Measurements from ENCODE around the gene HAUS1.
A peak's percentile ranks its signal among the peaks of the same experiment; 100 is the strongest.

HAUS1 gene, protein sequence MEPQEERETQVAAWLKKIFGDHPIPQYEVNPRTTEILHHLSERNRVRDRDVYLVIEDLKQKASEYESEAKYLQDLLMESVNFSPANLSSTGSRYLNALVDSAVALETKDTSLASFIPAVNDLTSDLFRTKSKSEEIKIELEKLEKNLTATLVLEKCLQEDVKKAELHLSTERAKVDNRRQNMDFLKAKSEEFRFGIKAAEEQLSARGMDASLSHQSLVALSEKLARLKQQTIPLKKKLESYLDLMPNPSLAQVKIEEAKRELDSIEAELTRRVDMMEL

DNA sequence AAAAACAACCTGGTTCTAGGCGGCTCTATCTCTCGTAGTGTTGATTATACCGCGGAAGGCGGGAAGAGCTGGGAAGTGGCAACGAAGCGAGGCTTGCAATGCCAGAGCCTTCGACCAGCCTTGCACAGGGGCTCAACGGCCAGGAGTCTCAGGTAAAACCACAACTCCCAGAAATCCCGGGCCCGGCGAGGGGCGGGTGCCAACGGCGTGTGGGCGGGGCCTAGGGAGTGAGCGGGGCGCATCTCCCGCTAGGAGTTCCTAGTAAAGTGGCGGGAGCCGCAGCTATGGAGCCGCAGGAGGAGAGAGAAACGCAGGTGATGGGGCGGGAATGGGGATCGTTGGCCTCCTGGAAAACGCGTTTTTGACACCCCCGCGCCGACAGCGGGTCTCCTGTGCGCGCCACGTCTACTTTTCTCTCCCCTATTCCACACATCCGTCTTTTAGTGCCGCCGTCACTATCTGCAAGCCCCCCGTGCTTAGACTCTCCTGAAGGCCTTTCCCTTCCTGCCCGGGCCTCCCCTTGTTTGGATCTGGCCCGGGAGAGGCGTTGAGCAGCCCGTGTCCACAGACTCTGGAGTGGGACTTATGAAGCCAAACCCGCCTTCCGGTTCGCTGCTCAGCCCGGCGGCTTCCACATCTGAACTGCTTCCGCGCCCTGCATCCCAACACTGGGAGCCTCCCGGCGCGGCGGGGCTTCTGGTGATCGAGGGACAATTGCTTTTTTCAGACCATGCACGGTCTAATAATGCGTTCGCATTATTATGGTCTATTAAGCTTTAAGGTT is at the start of gene HAUS1:
TSS of gene HAUS1 (plus strand) at position 258 of the 784 bp plus-strand sequence. CDS start at position 285, 27 bp downstream.
- peak; percentile 72 to 88 (median 72) for DNase-seq (ENCODE audit: low read depth in 3 of 3)

DNA sequence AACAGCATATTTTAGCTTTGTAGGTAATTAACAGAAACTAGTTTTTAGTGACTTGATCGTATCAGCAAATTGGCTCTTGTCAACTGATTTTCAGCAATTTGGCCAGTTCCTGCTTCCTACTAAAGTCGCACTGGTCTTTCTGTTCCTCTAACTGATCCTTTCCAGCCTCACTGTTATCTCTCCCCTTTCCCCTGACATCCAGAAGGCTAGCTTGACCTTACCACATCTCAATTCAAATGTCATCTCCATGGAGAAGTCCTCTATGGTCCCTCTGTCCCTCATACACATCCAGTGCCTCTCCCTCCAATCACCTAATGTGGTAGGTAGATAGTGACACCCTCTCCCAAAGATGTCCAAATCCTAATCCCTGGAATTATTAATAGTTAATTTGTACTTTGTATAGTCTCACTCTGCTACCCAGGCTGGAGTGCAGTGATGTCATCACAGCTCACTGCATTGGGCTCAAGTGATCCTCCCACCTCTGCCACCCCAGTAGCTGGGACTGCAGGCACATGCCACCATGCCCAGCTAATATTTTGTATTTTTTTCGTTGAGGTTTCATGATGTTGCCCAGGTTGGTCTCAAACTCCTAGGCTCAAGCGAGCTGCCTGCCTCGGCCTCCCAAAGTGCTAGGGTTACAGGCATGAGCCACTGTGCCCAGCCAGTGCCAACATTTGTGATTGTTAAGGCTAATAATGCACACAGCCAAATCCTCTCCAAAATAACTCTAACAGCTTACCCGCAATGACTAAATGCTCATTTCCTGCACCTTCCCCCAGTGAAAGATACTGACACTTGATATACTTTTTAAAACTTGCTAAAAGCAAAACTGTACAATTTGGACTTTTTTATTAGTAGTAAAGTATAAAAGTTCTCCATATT is 49.0 kb upstream of the HAUS1 start:
- no peak for DNase-seq (ENCODE audit: low read depth in 3 of 3)

DNA sequence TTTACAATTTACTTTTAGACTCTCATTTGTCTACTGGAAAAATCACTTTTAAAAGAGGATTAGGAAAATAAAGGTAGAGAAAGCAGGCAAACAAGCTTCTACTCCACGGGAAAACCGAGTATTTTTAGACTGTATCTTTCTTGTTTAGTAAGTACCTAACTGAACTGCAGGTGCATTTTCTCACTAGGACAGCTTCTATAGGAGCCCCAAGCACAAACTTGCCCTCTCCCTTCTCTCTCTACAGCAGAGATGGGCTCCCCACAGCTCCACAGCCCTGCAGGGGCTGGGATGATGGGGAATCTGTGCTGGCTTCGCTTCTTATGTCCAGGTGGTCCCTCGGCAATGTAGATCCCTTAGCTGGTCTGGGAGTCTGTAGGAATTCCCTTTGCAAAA is 48.4 kb upstream of the HAUS1 start:
- DNase-seq (ENCODE audit: low read depth in 3 of 3) = no peak

DNA sequence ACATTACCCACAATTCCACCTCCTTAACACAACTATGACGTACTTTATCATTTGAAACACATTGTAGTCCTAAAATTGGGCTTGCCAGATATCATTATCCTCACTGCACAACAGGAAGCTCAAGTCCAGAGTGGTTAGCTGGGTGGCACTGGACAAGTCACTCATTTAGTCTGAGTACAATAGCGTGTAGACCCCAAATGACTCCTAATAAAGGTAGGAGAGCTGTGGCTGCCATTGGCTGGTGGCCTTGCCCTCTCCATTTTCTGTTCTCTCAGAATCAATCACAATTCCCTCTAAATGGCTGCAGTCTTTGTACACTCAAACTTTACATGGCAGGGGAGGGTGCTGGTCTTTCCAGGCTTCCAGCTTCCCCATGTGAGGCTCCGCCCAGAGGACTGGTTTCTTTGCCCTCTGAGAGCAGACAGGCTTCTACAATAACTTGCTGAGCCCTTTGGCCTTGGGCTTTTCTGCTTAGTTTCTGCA is 43.8 kb upstream of the HAUS1 start:
- no peak for DNase-seq (ENCODE audit: low read depth in 3 of 3)

DNA sequence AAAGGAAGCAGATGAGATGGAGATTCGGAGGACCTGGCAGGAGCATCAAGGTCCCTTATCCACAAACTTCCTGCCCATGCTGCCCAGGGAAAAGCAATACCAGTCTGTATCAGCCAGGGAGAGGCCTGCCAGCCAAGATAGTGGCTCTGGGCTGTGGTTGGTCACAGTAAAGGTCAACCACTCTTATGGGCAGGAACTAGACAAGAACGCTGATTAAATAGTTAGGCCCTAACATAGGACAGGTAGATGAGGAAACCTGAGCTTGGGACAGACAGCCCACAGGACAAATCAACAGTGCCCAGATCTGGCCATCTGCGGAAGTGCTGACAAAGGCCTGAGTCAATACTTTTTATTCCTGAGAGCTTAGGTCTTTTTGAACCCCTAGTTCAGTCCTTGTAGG is 42.8 kb upstream of the HAUS1 start:
- no peak for DNase-seq (ENCODE audit: low read depth in 3 of 3)

DNA sequence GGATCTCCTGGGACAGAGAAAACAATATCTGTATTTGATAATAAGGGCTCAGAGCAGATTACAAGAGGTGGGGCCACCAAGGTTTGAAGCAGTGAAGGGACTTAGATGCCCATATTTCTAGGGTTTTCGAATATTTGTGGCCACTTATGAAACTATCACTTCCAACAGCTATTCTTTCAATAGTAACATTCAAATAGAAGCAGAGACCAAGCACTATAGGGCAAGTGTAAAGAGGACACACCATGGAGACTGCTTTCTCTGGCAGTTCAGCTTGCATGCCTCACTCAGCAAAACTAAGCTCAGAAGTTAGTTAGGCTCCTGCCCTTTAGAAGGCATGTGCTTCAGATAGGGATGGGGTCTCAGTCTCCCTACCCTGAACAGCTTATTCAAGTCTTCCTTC is 42.4 kb upstream of the HAUS1 start:
- no peak for DNase-seq (ENCODE audit: low read depth in 3 of 3)

DNA sequence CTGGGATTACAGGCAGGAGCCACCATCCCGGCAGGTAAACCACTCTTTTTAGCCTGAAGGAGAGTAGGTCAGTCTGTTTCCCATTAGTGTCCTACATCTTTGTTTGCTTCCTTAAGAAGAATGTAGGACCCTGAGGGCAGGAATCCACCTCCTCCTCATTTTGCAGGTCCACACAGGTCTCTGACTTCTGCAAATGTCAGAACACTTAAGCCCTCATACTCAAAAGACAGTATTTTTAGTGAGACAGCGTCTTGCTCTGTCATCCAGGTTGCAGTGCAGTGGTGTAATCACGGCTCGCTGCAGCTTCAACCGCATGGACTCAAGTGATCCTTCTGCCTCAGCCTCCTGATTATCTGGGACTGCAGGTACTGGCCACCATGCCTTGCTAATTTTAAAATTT is 41.4 kb upstream of the HAUS1 start:
- DNase-seq (ENCODE audit: low read depth in 3 of 3) = no peak

DNA sequence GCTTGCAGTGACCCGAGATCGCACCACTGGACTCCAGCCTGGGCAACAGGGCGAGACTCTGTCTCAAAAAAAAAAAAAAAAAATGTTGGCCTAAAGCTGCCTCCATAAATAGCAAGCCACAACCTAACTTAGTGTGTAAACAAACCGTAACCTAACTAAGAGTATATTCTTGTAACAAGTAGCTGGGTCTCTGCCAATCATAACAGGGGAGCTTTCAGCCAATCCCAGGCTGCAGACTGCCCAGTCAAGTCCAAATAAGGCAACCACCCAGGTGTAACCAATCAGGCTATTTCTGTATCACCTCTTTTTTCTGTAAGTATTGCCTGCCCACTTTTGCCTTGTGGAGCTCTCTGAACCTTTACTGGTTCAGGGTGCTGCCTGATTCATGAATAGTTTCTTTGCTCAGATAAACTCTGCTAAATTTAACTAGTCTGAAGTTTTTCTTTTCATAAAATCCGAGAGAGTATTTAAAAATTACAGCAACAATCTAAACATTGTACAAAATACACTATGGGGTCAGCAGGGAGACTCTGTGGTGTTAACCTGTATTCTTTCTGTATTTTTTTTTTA is 36.7 kb upstream of the HAUS1 start:
- no peak for DNase-seq (ENCODE audit: low read depth in 3 of 3)

DNA sequence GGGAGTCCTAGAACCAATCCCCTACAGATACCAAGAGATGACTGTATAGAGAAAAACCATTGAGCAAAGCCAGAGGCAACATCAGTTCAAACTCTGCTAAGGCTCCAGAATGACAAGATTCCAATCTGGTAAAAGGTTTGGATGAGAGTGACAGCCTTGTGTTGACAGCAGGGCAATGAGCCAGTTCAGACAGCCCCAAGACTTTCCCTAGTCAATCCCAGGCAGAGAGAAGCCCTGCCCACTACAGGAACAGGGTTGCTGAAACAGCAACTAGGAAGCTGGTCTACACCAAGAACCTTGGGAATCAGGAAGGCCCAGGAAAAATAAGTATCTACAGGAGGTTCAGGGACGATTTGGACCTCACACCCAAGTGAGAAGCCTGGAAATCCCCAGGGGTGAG is 35.4 kb upstream of the HAUS1 start:
- DNase-seq (ENCODE audit: low read depth in 3 of 3) = no peak

DNA sequence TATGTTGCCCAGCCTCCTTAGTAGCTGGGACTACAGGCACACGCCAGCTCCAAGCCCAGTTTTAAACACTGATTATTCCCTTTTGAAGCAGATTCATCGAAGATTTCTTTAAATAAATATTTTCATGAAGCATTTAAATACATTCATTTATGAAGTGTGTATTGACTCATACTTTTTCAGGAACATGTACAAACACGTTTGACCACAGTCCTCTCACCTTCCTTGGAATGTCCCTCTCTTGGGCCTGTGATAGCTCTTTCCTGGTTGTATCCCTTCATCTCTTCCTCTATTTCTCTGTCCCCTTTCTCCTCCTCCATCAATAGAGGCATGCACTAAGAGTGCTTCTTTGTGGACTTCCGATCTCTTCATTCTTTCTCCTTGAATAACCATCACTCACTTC is 34.7 kb upstream of the HAUS1 start:
- DNase-seq (ENCODE audit: low read depth in 3 of 3) = no peak

DNA sequence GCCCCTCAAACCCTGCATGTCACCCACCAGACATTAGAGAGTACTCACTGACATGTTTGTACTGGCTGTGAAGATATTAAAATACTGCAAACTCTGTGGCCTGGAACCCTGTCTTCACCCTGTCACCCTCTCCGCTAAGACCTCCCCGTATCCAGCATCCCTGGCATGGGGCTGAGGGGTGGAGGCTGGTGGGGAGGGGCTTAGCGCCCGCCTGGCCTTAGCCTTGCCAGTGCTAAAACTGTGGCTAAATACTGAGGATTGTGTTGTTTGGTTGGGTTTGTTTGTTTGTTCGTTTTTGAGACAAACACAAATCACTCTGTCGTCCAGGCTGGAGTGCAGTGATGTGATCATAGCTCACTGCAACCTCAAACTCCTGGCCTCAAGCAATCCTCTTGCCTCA is 34.0 kb upstream of the HAUS1 start:
- DNase-seq (ENCODE audit: low read depth in 3 of 3) = no peak

DNA sequence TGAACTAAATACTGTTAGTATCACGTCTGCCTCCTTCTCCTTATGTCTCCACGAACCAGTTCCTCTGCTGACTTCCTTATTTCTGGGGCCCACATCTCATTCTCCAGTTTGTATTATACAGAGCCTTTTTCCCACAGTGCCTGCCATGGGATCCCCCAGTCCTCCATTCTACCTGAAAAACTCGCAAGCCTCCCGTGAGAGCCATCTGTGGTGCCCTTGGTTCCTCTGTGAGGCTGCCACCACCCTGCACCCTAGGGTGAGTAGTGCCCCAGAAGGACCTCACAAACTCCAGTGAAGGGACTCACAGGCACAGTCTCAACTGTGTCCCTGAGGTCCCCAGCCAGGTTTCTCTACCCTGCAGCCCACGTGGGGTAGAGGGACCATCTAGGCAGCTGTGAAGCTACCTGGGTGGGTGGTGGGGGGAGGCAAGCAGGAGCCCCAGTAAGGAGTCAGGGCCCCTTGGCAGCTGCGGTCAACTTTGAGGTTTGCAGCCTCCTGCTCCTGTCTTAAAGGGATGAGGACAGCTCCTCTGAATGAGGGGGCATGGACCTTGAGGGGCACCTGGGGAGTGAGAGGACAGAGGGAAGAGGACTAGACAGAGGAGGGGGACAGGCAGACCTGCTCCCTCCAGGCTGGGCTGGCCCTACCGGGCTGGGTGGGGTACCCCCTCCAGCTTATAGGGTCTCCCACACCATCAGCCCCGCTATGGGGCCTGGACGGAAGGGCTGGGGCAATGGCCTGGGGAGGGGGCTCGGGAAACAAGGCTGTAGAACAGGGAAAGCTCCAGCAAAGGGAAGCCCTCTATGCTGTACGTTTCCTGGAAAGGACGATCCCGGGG is 33.2 kb upstream of the HAUS1 start:
- DNase-seq (ENCODE audit: low read depth in 3 of 3) = no peak

DNA sequence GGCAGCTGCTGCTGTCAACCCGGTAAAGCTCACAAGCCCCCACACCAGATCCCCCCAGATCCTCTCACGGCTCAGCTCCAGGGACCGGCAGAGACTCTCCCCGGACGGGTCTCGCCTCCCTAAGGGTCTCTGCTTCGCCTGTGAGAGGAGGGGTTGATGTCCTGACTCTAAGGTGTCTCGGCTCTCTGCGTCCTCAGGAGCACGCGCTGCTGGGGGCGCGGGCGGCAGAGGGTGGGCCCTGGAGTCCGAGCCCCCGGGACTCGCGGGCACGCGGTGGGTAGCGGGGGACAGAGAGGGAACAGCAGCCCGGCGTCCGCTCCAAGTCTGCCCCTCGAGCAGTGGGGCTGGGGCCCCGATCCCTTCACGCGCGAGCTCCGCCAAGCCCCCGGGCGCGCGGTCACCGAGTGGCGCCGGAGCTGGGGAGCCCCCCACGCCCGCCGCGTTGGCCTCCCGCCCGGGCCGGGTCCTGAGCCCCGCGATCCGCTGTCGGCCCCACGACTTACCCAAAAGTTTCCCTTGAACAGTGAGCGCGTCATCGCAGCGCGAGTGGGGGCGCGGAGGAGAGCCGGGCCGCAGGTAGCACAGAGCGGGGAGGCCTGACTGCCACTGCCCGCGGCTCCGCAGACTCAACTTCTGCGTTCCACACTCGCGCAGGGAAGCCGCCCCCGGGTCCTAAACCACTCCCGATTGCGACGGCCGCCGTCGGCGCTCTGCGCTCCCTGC is 32.4 kb upstream of the HAUS1 start, which contains the start of gene PSTPIP2:
TSS of gene PSTPIP2 (minus strand) at position 608 of the 723 bp plus-strand sequence. CDS start at position 536, 72 bp downstream.
- peak; percentile 44 to 61 (median 44) for DNase-seq (ENCODE audit: low read depth in 3 of 3)

DNA sequence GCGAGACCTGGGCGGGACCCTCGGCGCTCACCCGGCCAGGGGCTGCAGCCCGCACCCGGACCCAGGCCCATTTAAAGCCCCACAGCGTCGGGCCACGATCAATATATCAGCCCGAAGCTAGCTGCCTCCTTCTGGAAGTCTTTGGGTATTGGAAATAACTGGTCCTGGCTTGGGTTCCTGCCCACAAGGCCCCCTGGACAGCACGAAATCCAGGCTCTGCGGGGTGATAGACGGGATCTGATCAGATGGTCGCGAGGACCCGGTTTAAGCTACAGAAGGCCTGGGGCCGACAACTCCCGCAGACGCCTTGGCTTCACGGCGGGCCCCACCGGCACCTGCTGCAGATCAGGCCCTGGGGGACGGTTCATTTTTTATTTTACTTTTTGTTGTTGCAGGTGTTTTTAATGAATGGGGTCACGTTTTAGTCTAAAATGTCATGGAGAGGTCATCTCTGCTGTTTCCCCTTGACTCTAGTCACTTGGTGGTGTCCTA is 31.8 kb upstream of the HAUS1 start:
- DNase-seq (ENCODE audit: low read depth in 3 of 3) = no peak

DNA sequence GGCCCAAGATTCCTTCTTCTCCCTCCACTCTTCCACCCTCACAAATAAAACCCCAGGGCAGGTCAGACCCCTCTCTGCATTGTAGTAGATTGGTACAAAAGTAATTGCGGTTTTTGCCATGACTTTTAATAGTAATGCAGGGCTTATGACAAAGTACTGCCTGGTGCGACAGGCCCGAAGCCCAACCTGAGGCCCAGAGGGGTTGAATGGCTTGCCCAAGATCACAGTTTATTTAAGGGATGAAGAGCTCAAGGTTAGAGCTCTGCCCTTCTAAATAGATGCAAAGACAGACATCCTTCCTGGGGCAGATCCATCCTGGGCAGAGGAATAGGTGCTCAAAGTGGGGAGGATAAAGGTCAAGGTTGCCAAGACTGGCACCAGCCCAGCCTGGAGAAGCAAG is 31.2 kb upstream of the HAUS1 start:
- DNase-seq (ENCODE audit: low read depth in 3 of 3) = no peak

DNA sequence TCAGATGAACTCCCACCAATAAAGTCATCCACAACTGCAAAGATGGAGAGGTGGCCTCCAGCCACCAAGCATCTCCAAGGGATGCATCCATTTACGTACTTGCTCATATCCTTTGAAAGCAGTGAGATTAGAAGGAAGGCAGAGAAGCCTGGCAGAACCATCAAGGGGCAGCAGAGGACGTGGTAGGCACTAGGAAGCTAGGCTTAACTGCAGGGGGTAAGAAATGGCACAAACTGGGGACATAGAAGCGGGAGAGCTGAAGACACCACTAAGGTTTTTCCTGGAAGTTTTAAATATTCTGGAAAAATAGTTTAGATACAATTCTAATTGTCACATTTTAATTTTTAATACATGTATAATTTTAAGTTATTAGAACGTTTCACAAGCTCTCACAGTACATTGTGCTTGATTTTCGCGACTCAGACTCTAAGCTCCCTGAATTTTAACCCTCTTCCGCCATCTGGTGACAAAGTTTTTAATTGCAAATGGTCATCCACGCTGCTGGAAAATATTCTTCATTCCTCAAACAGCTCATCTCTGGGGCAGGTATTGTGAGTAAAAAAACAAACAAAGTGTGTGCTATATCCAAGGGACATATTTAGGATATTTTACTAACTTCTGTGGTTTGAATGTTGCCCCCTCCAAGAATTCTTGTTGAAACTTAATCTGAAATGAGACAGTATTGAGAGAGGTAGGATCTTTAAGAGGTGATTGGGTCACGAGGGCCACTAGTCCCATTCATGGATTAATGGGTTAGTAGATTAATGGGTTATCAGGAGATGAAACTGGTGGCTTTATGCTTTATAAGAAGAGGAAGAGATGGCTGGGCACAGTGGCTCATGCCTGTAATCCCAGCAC is 30.5 kb upstream of the HAUS1 start:
- DNase-seq (ENCODE audit: low read depth in 3 of 3) = peak in 2 of 3 donors; percentile 38 to 60

DNA sequence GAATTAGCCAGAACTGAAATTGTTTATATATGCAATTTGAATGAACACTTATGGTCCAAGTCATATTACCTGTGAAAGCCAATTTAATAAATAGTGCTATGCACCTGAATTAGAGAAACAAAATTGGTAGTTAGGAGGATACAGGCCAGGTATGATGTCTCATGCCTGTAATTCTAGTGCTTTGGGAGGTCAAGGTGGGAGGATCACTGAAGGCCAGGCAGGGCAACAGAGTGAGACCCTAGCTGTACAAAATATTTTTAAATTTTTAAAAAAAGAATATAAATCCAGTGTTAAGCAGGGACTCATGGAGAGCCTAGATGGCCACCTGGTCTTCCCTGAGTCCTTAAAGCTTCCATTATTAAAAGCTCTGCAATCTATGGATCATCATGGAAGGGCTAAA is 24.8 kb upstream of the HAUS1 start:
- no peak for DNase-seq (ENCODE audit: low read depth in 3 of 3)

DNA sequence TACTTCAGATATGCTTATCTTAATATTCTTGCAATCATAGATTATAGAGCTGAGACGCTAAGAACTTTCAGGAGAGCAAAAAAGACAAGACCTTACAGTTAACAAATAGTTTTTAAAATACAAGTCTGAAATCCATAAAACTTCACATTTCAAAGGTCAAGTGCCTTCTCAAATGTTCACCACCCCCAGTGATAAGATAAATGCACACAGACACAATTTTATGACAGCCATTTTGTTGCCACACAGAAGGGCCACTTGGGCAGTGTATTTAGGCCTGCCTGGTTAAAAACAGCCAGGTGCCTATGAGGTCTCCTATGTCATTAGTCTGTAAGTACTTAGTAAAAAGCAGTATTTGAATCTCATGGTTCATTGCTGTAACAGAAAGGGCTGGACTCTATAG is 24.0 kb upstream of the HAUS1 start:
- DNase-seq (ENCODE audit: low read depth in 3 of 3) = no peak

DNA sequence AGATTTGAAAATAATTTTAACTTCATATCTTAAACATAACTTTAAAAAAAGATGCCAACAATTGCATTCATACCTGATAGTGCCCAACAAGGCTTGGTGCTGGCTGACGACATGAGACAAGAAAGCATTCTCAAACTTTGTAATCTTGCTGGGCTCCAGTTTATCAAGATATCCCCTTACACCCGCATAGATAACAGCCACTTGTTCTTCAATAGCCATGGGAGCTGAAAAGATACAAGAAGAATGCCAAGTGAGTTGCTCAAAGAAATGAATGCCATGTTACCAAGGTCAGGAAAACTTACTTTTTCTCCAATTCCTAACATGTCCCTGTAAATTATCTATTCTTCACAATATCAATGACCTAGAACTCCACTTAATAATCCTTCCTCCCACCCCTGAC is 19.8 kb upstream of the HAUS1 start:
- DNase-seq (ENCODE audit: low read depth in 3 of 3) = no peak

Data from stimulated activated CD4-positive, alpha-beta T cell treated with anti-CD3 and anti-CD28 coated beads, TNF-alpha, amount 100 ng/mL, for 48 hours (primary cell).